ENCODE data around the gene FHIT. TPM values are rescaled to one million over a fixed set of nuclear protein-coding genes. Genes with fewer than 3 reads are reported as not detected.

Gene FHIT
- total RNA-seq, 4 donors from 2014 or later = 3.5 to 17.0 (median 16.7) TPM

GRCh38 chr3:59728587-59728908, 1522.7 kb downstream of the FHIT start:
- H3K4me3 ChIP-seq = no peak overlapping the region
- DNase-seq = no peak
- H3K27me3 ChIP-seq = no peaks in the 10 kb centered on the region
- no peak overlapping the region for H3K27ac ChIP-seq
- no peaks in the 10 kb centered on the region for H3K4me1 ChIP-seq
- H3K9me3 ChIP-seq = no peaks in the 10 kb centered on the region
- no peaks in the 10 kb centered on the region for H3K36me3 ChIP-seq
- TF ChIP-seq CTCF (IDR thresholded peaks at IDR 0.05) (no peak), POLR2A (IDR thresholded peaks at IDR 0.05) (no peak)

GRCh38 chr3:59727902-59728586, 1523.2 kb downstream of the FHIT start:
- TF ChIP-seq POLR2A (IDR thresholded peaks at IDR 0.05) (no peak), CTCF (IDR thresholded peaks at IDR 0.05) (no peak)
- no peak for DNase-seq
- Histone ChIP-seq H3K27ac (no peak overlapping the region), H3K9me3 (no peaks in the 10 kb centered on the region), H3K4me3 (no peak overlapping the region), H3K36me3 (no peaks in the 10 kb centered on the region), H3K27me3 (no peaks in the 10 kb centered on the region), H3K4me1 (no peaks in the 10 kb centered on the region)

DNA sequence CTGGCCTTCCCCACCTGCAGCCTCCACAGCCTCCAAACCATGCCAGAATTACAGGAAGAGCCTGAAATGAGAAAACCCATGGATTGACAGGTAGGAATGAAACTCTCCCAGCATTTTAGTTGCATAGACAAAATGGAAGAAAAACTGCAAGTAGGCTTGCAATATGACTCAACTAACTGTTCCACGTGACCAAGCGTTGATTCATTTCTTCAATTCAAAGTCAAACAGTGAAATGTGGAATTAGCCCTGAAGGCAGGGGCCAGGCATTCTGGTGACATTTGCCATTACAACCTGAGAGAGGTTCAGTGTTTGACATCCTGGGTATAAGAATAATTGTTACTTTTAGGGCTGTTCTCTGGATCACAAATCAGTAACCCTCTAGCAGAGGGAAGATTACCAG, 1525.0 kb downstream of the FHIT start:
- TF ChIP-seq POLR2A (IDR thresholded peaks at IDR 0.05) (no peak), CTCF (IDR thresholded peaks at IDR 0.05) (no peak)
- Histone ChIP-seq H3K4me1 (no peaks in the 10 kb centered on the region), H3K9me3 (no peaks in the 10 kb centered on the region), H3K27me3 (no peaks in the 10 kb centered on the region), H3K4me3 (no peak overlapping the region), H3K27ac (no peak overlapping the region), H3K36me3 (no peaks in the 10 kb centered on the region)
- DNase-seq = no peak

GRCh38 chr3:59717679-59718205, 1533.5 kb downstream of the FHIT start:
- no peak for DNase-seq
- Histone ChIP-seq H3K4me3 (no peak overlapping the region), H3K27ac (no peak overlapping the region), H3K4me1 (no peaks in the 10 kb centered on the region), H3K36me3 (no peaks in the 10 kb centered on the region), H3K9me3 (no peaks in the 10 kb centered on the region), H3K27me3 (no peaks in the 10 kb centered on the region)
- no peak for TF ChIP-seq CTCF (IDR thresholded peaks at IDR 0.05)

DNA sequence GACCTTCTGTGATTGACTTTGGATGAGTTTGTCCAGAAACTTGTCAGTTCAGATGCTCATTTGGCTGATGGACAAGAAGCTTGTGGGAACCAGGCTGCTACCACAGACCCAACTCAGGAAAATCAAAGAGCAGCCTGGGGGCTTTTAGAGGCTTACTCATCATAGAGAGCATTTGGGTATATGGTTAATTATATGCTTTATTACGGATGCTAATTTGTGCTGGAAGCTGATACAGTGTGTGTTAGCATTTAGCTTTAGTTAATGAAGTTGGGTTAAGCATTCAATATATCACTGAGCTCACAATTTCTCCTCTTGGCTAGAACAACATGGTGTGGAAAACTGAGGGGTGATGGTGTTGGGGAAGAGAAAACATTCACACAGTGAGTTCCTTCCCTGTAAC, 1537.2 kb downstream of the FHIT start:
- Histone ChIP-seq H3K36me3 (no peaks in the 10 kb centered on the region), H3K4me3 (no peak overlapping the region), H3K27ac (no peak overlapping the region), H3K4me1 (no peaks in the 10 kb centered on the region), H3K27me3 (no peaks in the 10 kb centered on the region), H3K9me3 (no peaks in the 10 kb centered on the region)
- no peak for DNase-seq
- TF ChIP-seq CTCF (IDR thresholded peaks at IDR 0.05) = no peak
- no peak for TF ChIP-seq POLR2A (IDR thresholded peaks at IDR 0.05)

DNA sequence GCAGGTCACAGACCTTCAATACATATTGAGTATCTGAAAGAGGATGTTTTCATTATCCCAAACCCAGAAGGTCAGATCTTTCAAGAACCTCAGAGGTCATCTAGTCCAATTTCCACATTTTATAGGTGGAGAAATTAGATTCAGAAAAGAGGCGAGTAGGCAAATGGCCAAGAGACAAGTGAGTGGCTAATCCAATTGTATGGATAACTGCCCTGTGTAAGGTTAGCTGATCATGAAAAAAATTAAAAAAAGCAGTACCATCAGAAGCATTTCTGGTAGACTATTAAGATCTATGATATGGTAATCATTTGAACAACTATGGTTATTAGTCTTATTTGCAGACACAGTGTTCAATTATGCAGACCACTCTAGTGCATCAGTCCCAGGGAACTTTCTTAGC, 1540.7 kb downstream of the FHIT start:
- no peak overlapping the region for H3K4me3 ChIP-seq
- no peak for DNase-seq
- H3K36me3 ChIP-seq = no peaks in the 10 kb centered on the region
- no peak overlapping the region for H3K27ac ChIP-seq
- TF ChIP-seq CTCF (IDR thresholded peaks at IDR 0.05) (no peak), POLR2A (IDR thresholded peaks at IDR 0.05) (no peak)
- no peaks in the 10 kb centered on the region for H3K4me1 ChIP-seq
- no peaks in the 10 kb centered on the region for H3K27me3 ChIP-seq
- no peaks in the 10 kb centered on the region for H3K9me3 ChIP-seq

Measured in Peyer's patch (tissue), 4 donors.